Measurements from ENCODE around the gene RPLP2. TPM values are rescaled to one million over a fixed set of nuclear protein-coding genes. Genes with fewer than 3 reads are reported as not detected.
A peak's percentile ranks its signal among the peaks of the same experiment; 100 is the strongest.

The RPLP2 gene
- total and polyA plus RNA-seq, 2 of the 4 experiments (the other 2 are of a cell fraction), result 59.9 to 1,897 TPM

DNA sequence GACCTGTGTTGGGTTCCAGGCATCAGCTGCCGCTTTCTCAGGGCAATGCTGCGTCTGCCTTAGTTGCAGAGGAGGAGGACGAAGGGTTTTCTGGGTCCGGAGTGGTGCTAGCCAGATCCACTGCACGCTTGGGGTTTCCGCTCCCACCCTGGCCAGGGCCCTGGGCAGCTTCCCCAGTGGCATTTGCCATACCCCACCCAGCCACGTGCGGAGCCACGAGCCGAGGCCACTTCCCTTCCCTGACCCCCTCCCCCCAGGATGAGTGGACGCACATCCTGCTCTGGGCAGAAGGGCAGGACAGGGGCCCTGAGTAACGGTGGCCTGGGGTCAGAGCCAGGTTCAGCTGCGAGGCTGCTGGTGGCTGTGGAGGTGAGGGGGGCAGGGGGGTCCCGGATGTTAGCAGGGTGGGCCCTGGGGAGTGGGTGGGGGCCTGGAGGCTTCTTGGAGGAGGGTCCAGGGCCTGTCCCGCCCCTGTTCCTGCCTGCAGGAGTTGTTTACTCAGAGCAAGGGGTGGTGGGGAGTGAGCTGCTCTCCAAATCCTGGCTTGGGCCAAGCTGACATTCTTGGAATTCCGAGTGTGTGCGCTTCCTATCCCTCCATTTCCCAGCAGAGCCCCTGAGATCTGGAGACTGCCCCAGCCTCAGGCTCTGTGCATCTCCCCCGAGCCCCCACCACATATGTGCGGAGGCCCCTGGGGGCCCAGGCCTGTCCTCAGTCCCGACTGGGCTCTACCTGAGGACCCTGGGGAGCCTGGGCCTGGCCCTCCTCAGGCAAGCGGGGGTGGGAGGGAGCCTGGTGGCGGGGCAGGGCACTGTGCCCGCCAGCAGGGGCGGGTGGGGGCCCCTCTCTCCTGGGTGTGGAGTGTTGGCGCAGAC is 34.3 kb downstream of the RPLP2 start:
- H3K14ac ChIP-seq (replicated peaks; ENCODE audit: low read depth, low read length), result peak overlapping the region; percentile 99
- H3K9me1 ChIP-seq (ENCODE audit: insufficient read depth, low read length), result peaks cover 19% of the 10 kb centered on the region
- peak overlapping the region; percentile 77 to 91 for H4K8ac ChIP-seq (ENCODE audit: low read depth in 2 of 2, low read length in 2 of 2)
- TF ChIP-seq RFX5 (IDR thresholded peaks at IDR 0.05; ENCODE audit: low read depth, low read length) (no peak), FOS (IDR thresholded peaks at IDR 0.05; ENCODE audit: low read depth, low read length) (peak; percentile 40; the same call in 1 of the 2 replicates), BHLHE40 (IDR thresholded peaks at IDR 0.05; ENCODE audit: low read depth, low read length) (peak; percentile 91), POLR2A (IDR thresholded peaks at IDR 0.05; ENCODE audit: low read depth, low read length) (peak; percentile 71), MAZ (IDR thresholded peaks at IDR 0.05; ENCODE audit: borderline replicate concordance, low read depth, low read length) (peak; percentile 67; the same call in 1 of the 2 replicates), RAD21 (IDR thresholded peaks at IDR 0.05; ENCODE audit: low read length) (no peak), RCOR1 (IDR thresholded peaks at IDR 0.05; ENCODE audit: insufficient replicate concordance, low read length) (no peak), MXI1 (IDR thresholded peaks at IDR 0.05; ENCODE audit: borderline replicate concordance, low read depth, low read length) (peak; percentile 88), CEBPB (IDR thresholded peaks at IDR 0.05; ENCODE audit: low read depth, low read length) (no peak)
- TF ChIP-seq, protein P1, sequence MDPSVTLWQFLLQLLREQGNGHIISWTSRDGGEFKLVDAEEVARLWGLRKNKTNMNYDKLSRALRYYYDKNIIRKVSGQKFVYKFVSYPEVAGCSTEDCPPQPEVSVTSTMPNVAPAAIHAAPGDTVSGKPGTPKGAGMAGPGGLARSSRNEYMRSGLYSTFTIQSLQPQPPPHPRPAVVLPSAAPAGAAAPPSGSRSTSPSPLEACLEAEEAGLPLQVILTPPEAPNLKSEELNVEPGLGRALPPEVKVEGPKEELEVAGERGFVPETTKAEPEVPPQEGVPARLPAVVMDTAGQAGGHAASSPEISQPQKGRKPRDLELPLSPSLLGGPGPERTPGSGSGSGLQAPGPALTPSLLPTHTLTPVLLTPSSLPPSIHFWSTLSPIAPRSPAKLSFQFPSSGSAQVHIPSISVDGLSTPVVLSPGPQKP (IDR thresholded peaks at IDR 0.05; ENCODE audit: borderline replicate concordance, low read depth, low read length), result no peak
- TF ChIP-seq, protein P2, sequence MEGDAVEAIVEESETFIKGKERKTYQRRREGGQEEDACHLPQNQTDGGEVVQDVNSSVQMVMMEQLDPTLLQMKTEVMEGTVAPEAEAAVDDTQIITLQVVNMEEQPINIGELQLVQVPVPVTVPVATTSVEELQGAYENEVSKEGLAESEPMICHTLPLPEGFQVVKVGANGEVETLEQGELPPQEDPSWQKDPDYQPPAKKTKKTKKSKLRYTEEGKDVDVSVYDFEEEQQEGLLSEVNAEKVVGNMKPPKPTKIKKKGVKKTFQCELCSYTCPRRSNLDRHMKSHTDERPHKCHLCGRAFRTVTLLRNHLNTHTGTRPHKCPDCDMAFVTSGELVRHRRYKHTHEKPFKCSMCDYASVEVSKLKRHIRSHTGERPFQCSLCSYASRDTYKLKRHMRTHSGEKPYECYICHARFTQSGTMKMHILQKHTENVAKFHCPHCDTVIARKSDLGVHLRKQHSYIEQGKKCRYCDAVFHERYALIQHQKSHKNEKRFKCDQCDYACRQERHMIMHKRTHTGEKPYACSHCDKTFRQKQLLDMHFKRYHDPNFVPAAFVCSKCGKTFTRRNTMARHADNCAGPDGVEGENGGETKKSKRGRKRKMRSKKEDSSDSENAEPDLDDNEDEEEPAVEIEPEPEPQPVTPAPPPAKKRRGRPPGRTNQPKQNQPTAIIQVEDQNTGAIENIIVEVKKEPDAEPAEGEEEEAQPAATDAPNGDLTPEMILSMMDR (conservative IDR thresholded peaks at IDR 0.05; ENCODE audit: low read depth, low read length), result no peak
- TF ChIP-seq, protein P3, sequence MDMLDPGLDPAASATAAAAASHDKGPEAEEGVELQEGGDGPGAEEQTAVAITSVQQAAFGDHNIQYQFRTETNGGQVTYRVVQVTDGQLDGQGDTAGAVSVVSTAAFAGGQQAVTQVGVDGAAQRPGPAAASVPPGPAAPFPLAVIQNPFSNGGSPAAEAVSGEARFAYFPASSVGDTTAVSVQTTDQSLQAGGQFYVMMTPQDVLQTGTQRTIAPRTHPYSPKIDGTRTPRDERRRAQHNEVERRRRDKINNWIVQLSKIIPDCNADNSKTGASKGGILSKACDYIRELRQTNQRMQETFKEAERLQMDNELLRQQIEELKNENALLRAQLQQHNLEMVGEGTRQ (IDR thresholded peaks at IDR 0.05; ENCODE audit: low read depth, low read length), result peak; percentile 63; the same call in 1 of the 2 replicates
- peak overlapping the region; percentile 96 for H3K4ac ChIP-seq (ENCODE audit: low read depth, low read length)
- peak overlapping the region; percentile 60; the same call in 1 of the 2 replicates for H2BK20ac ChIP-seq (ENCODE audit: low read depth, low read length)
- H3K18ac ChIP-seq (ENCODE audit: low read depth, low read length), result peak overlapping the region; percentile 90
- in situ Hi-C loops (cut with MboI; ENCODE audit: low sequenced_read_pairs), result no loop called here
- peak overlapping the region; percentile 98 for H3K27ac ChIP-seq (ENCODE audit: insufficient read depth, low read length)
- H4K20me1 ChIP-seq (ENCODE audit: insufficient read depth, low read length), result peaks cover 48% of the 10 kb centered on the region
- H3K4me2 ChIP-seq (ENCODE audit: low read depth, low read length), result peak overlapping the region; percentile 92
- peak overlapping the region; percentile 100 for H2AK9ac ChIP-seq (replicated peaks; ENCODE audit: low read depth, low read length, poor library complexity)
- no TSS peak for BruUV-seq (replicated peaks)
- H3K56ac ChIP-seq (ENCODE audit: extremely low read depth, insufficient read depth, low read length), result peak overlapping the region; percentile 92
- DNase-seq (peak; percentile 90), ATAC-seq (ENCODE audit: low read depth) (peak; percentile 54)
- WGBS, 2 experiments (ENCODE audit: extremely low coverage in 2 of 2, insufficient read length in 1 of 2), result 0% methylated on average over 8 of the region's 25 CpGs; no CpG with 5 or more reads in 1 of the 2 experiments
- ChIA-PET CTCF (no interaction called here), POLR2A (ENCODE audit: unreplicated experiment) (interaction anchor here (0.6 to 1.6 kb wide), 4 partner anchors 9 to 84 kb away, joined by 3 to 12 read pairs (median 4); partner anchors contain the start of gene CEND1)
- H3K9me3 ChIP-seq (ENCODE audit: control insufficient read depth, insufficient read depth, low read length), result no peaks in the 10 kb centered on the region
- peak overlapping the region; percentile 85 for H4K5ac ChIP-seq (ENCODE audit: low read depth, low read length)
- H3K79me1 ChIP-seq (ENCODE audit: low read depth in 1 of 2, low read length in 2 of 2), result peaks cover 27 to 72% of the 10 kb centered on the region in 2 experiments; a peak in 3 of 4 replicates
- H2BK5ac ChIP-seq (ENCODE audit: low read depth, low read length, poor library complexity, severe bottlenecking), result peak overlapping the region; percentile 100
- dilution Hi-C loops (cut with HindIII; ENCODE audit: low sequenced_read_pairs, unreplicated experiment), result no loop called here
- peaks cover 23% of the 10 kb centered on the region for H3K36me3 ChIP-seq (ENCODE audit: control insufficient read depth, insufficient read depth, low read length)
- peaks cover 38% of the 10 kb centered on the region for H3K4me1 ChIP-seq (ENCODE audit: control insufficient read depth, insufficient read depth, low read length)
- intact Hi-C loops (cut with micrococcal nuclease), result loop anchor here (10.0 kb wide), 1 partner anchor 211 kb away; no protein-coding TSS in a partner anchor
- peak overlapping the region; percentile 80 for H3K23ac ChIP-seq (ENCODE audit: low read depth, low read length)
- peak overlapping the region; percentile 98 for H3K4me3 ChIP-seq (ENCODE audit: insufficient read depth, low read depth, low read length)
- peak overlapping the region; percentile 35; the same call in 2 of the 3 replicates for H2BK15ac ChIP-seq (ENCODE audit: low read depth, low read length)
- no peaks in the 10 kb centered on the region for H3K27me3 ChIP-seq (ENCODE audit: control insufficient read depth, insufficient read depth, low read length)
- peak overlapping the region; percentile 96 for H4K91ac ChIP-seq (ENCODE audit: insufficient read depth, low read depth, low read length)
- H2AK5ac ChIP-seq (ENCODE audit: low read depth, low read length), result peak overlapping the region; percentile 100
- peak overlapping the region; percentile 80 for H3K9ac ChIP-seq (ENCODE audit: low read depth, low read length)
- peak overlapping the region; percentile 79 for H2AFZ ChIP-seq (replicated peaks; ENCODE audit: low read length, poor library complexity)
- peak overlapping the region; percentile 95 for H2BK120ac ChIP-seq (ENCODE audit: low read depth, low read length)
